Measurements from ENCODE around the gene HIVEP3. TPM values are rescaled to one million over a fixed set of nuclear protein-coding genes. Genes with fewer than 3 reads are reported as not detected.

The HIVEP3 gene
- total RNA-seq, 2 donors from 2014 or later, result 3.4 to 4.0 TPM

DNA sequence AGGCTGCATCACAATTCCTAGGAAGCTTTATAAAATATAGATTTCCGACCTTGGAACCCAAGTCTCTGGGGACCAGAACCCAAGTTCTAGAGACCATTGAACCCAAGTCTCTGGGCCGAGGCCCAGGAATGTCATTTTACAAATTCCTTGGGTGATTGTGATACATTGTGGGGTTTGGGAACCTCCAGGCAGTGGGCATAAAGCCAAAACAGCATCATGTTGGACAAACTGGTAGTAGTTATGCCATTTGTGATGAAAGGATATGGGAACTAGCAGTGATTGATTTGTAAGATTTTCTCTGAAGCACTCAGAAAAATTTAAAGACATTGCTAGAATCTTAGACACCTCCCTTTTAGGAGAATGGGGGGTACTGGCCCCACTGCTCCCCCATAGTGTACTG is 160.2 kb downstream of the HIVEP3 start:
- ATAC-seq (no peak), DNase-seq (no peak)
- Histone ChIP-seq H3K9me3 (no peaks in the 10 kb centered on the region), H3K4me3 (no peak overlapping the region), H3K36me3 (replicated peaks in 1 of 2; ENCODE audit: insufficient read depth in 1 of 2, low read depth in 2 of 2) (no peaks in the 10 kb centered on the region), H3K27me3 (no peaks in the 10 kb centered on the region), H3K4me1 (no peaks in the 10 kb centered on the region), H3K27ac (no peak overlapping the region)
- intact Hi-C loops (cut with DNase I), result no loop called here
- TF ChIP-seq, protein P1, sequence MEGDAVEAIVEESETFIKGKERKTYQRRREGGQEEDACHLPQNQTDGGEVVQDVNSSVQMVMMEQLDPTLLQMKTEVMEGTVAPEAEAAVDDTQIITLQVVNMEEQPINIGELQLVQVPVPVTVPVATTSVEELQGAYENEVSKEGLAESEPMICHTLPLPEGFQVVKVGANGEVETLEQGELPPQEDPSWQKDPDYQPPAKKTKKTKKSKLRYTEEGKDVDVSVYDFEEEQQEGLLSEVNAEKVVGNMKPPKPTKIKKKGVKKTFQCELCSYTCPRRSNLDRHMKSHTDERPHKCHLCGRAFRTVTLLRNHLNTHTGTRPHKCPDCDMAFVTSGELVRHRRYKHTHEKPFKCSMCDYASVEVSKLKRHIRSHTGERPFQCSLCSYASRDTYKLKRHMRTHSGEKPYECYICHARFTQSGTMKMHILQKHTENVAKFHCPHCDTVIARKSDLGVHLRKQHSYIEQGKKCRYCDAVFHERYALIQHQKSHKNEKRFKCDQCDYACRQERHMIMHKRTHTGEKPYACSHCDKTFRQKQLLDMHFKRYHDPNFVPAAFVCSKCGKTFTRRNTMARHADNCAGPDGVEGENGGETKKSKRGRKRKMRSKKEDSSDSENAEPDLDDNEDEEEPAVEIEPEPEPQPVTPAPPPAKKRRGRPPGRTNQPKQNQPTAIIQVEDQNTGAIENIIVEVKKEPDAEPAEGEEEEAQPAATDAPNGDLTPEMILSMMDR (IDR thresholded peaks at IDR 0.05), result no peak
- 79 to 85% methylated on average over 2 of the region's 2 CpGs for WGBS, 2 donors

GRCh38 chr1:41754540-41754939 is 164.2 kb downstream of the HIVEP3 start:
- no peaks in the 10 kb centered on the region for H3K36me3 ChIP-seq (replicated peaks in 1 of 2; ENCODE audit: insufficient read depth in 1 of 2, low read depth in 2 of 2)
- H3K27ac ChIP-seq, result no peak overlapping the region
- no peaks in the 10 kb centered on the region for H3K27me3 ChIP-seq
- WGBS, 2 donors, result 86% methylated on average over 6 of the region's 6 CpGs
- peaks cover 8% of the 10 kb centered on the region for H3K4me1 ChIP-seq
- no peak for TF ChIP-seq POLR2A (IDR thresholded peaks at IDR 0.05)
- TF ChIP-seq, protein P1 (IDR thresholded peaks at IDR 0.05), result no peak
- intact Hi-C loops (cut with DNase I), result no loop called here
- no peaks in the 10 kb centered on the region for H3K9me3 ChIP-seq
- DNase-seq (no peak), ATAC-seq (no peak)
- no peak overlapping the region for H3K4me3 ChIP-seq

GRCh38 chr1:41752514-41753170 is 166.1 kb downstream of the HIVEP3 start:
- no peak overlapping the region for H3K4me3 ChIP-seq
- DNase-seq (no peak), ATAC-seq (no peak)
- no peak for TF ChIP-seq POLR2A (IDR thresholded peaks at IDR 0.05)
- TF ChIP-seq, protein P1 (IDR thresholded peaks at IDR 0.05), result no peak
- H3K9me3 ChIP-seq, result no peaks in the 10 kb centered on the region
- intact Hi-C loops (cut with DNase I), result no loop called here
- H3K27ac ChIP-seq, result no peak overlapping the region
- 69 to 76% methylated on average over 9 of the region's 9 CpGs for WGBS, 2 donors
- peaks cover 8% of the 10 kb centered on the region for H3K4me1 ChIP-seq
- no peaks in the 10 kb centered on the region for H3K36me3 ChIP-seq (replicated peaks in 1 of 2; ENCODE audit: insufficient read depth in 1 of 2, low read depth in 2 of 2)
- H3K27me3 ChIP-seq, result no peaks in the 10 kb centered on the region

DNA sequence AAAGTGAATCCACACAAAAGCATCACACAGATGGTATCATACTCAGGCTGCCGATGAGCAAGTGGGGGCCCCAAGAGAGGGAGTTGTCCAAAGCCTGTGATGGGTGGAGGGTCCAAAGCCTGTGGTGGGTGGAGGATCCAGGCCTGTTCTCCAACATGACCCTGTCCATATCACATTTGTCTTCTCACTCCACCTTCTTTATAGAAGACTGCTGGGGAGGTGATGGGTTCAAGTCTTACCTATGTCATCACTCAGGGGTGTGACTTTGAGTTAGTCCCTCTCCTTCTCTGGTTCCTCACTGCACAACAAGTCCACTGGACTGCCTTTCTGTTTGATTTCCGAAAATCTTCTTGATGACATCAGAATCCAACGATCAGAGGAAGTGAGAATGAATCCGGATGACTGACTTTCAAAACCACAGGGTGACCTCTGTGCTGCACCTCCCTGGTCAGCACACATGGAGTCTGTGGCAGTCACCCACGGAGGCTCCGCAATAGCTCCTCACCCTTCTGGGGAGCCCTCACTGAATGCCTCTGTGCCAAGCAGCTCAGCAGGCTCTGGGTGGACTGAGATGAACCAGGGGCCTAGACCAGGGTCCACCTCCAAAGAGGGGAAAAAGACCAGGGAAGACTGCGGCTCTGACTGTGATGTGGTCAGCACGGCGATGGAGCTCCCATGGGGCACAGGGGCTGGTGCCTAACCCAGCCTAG is 166.8 kb downstream of the HIVEP3 start:
- Histone ChIP-seq H3K9me3 (no peaks in the 10 kb centered on the region), H3K27me3 (no peaks in the 10 kb centered on the region), H3K4me3 (no peak overlapping the region), H3K27ac (no peak overlapping the region), H3K36me3 (replicated peaks in 1 of 2; ENCODE audit: insufficient read depth in 1 of 2, low read depth in 2 of 2) (no peaks in the 10 kb centered on the region), H3K4me1 (peaks cover 8% of the 10 kb centered on the region)
- peak in 1 of 4 donors; percentile 56 for DNase-seq
- TF ChIP-seq POLR2A (IDR thresholded peaks at IDR 0.05), result no peak
- TF ChIP-seq, protein P1 (IDR thresholded peaks at IDR 0.05), result no peak
- WGBS, 2 donors, result 78 to 90% methylated on average over 9 of the region's 9 CpGs
- intact Hi-C loops (cut with DNase I), result no loop called here
- no peak for ATAC-seq

All from body of pancreas (tissue), 4 donors.